Stimulated activated CD4-positive, alpha-beta T cell treated with anti-CD3 and anti-CD28 coated beads, Interleukin-15, amount 100 ng/mL, for 1 hour (primary cell): ENCODE data around the gene BRF1.
"Not testable (repeated sequence)": the region's sequence is repeated elsewhere in the genome, so short reads cannot be mapped to it uniquely, and the experiment has no call there.

Source experiments
- DNase-seq, 2 donors: peaks; one replicate each; pipeline ENCODE4 v3.0.0-alpha.2; 2020; ENCODE audit warnings: low read depth in 1 of 2, low spot score in 1 of 2

BRF1 gene

GRCh38 chr14:105316577-105316941 is 15.8 kb upstream of the BRF1 start:
- DNase-seq = no peak

DNA sequence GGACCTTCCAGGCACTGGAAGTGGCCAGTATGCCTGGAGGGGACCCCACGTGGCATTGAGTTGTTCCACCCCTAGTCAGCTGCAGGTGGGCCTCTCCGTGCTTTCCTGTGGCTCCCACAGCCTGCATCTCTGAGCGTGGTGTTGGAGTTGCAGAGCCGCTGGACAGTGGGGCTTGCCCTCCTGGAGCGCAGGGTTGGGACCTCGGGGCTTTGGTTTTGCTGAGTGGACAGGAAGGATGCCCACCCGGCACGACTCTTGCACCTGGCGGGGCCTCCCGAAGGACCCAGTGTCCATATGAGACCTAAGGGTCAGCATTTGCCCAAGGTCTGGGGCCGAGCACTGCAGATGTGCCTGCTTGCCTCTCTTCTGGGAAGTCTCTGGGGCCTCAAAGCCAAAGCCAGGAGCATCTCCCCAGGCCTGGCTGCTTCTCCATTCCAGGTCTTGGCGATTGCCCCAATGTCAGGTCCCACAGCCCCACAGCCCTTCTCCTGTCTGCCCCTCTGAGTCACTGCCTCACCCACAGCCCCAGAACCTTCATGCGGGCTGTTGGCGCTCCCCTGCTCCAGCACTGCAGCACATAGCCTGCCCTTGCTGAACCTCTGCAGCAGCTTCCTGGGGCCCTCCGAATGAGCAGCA is 15.3 kb upstream of the BRF1 start:
- no peak for DNase-seq

- DNase-seq = peak in 1 of 2 donors; percentile 20
Observed at GRCh38 chr14:105315211-105315721, 14.5 kb upstream of the BRF1 start.

GRCh38 chr14:105314287-105315200 is 13.7 kb upstream of the BRF1 start, which contains the start of gene PACS2:
Gene PACS2 (plus strand): TSS chr14:105314748. CDS start chr14:105314919, 171 bp downstream.
- DNase-seq = peak; percentile 62 to 73

DNA sequence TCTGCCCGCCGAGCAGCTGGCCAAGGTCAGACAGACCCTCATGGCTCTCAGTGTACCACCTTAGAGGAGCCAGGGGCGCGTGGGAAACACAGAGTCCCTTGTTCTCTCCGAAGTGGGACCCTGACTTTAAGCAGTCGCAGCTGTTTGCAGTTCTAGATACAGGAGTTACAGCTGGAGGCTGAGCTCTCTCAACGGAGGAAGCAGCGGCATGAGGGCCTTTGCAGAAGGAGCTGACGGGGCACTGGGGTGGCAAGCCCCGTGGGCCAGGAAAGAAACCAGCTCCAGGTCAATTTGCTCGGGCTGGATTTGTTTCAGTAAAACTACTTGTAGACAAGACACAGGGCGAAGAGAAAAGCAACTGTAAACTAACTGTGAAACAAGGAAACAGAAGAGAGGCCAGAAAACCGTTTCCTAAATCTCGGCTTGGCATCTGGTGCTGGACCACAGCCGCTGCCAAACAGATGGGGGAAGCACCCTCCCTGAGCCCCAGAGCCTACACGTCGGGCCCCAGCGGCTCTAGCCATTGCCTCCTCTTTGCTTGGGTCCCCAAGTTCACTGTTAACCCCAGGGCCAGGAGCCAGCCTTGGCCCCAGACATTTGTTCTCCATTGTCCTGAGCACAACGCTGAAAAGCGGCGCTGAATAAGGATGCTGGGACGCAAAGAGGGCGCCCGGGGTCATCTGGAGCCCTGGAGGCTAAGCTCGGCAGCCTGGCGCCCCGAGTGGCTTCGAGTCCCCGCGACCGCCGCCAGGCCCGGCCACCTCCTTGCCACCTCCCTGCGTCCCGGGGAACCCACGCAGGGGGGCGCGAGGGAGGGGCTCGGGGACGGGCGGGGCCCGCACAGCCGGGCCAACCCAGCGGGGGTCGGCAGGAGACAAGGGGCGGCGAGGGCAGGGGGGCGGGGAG is 12.8 kb upstream of the BRF1 start:
- peak in 1 of 2 donors; percentile 14 for DNase-seq

GRCh38 chr14:105312973-105313372 is 12.2 kb upstream of the BRF1 start:
- DNase-seq = no peak

DNA sequence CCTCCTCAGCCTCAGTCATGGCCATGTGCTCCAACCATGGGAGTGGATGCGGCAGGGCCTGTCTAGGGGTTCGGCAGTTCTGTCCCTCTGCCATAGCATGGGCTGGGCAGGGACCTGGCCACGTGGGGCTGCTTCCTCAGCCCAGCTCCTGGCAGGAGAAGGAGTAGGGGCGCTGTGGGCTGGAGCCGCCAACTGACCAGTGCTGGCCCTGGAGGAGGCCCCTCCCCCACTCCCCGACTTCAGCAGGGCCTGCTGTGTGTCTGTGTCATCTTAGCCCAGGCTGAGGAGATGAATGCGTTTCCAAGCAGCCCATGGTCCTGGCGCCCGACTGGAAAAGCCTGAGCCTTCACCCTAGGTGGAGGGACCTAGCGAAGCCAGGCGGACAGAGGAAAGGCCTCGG is 11.0 kb upstream of the BRF1 start:
- no peak for DNase-seq

- DNase-seq = no peak
Observed at GRCh38 chr14:105309371-105309770, 8.6 kb upstream of the BRF1 start.

- DNase-seq = no peak
Observed at GRCh38 chr14:105307052-105307727, 6.4 kb upstream of the BRF1 start.

- DNase-seq = no peak
Observed at GRCh38 chr14:105305791-105306190, 5.0 kb upstream of the BRF1 start.

DNA sequence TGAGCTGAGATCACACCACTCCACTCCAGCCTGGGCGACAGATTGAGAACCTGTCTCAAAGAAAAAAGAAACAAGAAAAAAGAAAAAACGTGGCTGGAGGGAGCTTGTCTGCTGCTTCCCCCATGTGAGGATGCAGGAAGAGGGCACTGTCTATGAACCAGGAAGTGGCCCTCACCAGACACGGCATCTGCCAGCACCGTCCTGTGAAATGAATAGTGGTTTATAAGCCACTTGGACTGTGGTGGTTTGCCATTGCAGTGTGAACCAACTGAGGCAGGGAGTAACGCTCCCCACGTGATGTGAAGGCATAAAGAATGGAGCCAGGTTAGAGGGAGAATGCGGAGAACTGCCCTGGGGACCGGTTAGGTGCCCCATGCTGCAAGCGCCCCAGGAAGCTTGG is 4.5 kb upstream of the BRF1 start:
- DNase-seq = no peak

DNA sequence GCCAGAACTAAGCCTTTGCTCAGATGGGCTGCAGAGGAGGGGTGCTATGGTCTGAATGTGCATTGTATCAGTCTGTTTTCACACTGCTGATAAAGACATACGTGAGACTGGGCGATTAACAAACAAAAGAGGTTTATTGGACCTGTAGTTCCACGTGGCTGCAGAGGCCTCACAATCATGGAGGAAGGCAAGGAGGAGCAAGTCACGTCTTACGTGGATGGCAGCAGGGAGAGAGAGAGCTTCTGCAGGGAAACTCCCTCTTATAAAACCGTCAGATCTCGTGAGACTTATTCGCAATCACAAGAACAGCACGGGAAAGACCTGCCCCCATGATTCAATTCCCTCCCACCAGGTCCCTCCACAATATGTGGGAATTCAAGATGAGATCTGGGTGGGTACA is 3.8 kb upstream of the BRF1 start:
- DNase-seq = no peak

- no peak for DNase-seq
Observed at GRCh38 chr14:105303949-105304348, 3.1 kb upstream of the BRF1 start.

- DNase-seq = not testable (repeated sequence)
Observed at GRCh38 chr14:105301915-105302249, 1.1 kb upstream of the BRF1 start.

- DNase-seq = peak; percentile 96 to 99
Observed at GRCh38 chr14:105301103-105301914, 508 bp upstream of the BRF1 start.

DNA sequence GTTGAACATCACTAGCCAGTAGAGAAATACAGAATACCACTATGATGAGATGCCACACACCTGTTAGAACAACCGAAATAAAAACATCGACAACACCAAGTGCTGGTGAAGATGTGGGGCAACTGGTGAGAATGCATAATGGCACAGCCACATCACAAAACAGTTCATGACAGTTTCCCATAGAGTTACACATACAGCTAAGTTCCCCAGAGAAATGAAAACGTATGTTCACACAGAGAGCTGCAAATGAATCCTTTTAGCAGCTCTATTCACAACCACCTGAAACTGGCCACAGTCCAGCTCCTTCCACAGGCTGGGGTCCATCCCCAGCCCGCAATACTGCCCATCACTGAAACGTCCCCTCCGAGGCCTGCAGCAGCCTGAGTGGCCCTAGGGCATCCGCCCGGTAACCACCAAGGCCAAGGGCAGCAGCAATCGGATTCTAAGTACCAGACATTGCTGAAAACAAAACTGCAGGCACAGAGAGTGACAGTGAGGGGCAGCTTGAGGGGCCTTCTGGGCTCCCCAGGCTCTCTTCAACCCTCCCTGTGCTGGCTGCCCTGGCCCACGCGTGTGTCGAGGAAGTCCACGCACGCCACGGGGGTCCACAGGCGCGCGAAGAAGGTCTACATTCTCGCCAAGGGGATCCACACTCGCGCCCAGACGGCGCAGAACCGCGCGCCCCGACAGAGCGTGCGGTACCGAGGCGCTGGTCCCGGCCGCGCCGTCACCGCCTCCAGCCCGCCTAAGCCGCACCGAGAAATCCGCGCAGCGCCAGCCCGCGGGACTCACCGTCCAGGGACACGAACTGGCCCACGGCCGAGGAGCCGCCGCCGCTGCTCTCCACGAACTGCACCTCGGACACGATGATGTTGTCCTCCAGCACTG is 903 bp downstream of the BRF1 start:
- peak in 1 of 2 donors; percentile 6 for DNase-seq

- DNase-seq = not testable (repeated sequence)
Observed at GRCh38 chr14:105297311-105297710, 3.5 kb downstream of the BRF1 start.

DNA sequence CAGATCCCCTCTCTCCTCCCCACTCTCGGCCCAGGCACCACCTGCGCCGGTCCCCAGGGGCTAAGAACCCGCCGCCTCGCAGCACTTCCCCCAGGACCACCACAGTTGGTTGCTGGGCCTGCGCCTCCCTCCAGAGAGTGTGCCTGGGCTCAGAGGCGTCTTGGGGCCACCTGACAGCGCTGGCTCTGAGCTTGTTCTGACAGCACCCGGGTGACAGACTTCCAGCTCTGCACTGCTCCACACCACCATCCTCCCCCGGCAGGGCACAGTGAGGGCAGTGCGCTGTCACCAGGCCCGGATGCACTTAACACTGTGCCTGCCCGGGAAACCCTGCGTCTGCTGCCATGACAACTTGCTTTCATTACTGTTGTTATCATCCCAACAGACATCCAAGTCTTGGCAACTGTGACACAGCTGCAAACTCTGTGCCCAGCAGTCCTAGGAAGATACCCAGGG is 6.6 kb downstream of the BRF1 start:
- DNase-seq = peak in 1 of 2 donors; percentile 21
